Right atrium auricular region (tissue), 2 donors: ENCODE data around the gene CACNG6. TPM values are rescaled to one million over a fixed set of nuclear protein-coding genes. Genes with fewer than 3 reads are reported as not detected.

Experiments used
- DNase-seq: peaks from one replicate; pipeline ENCODE4 v3.0.0-alpha.2; 2019; ENCODE audit warnings: low spot score
- H3K27ac ChIP-seq, 2 donors: fragments of 200-600 bp; sonication (generic); 1 replicate in 1 of 2; 2 replicates in 1 of 2; pipeline ENCODE4 v1.5.1; 2016 to 2019
- H3K27me3 ChIP-seq, 2 donors: fragments of 200-600 bp; sonication (generic); one replicate each; pipeline versions ENCODE4 v1.5.1 to v1.6.0; 2017 to 2019
- H3K36me3 ChIP-seq: fragments of 200-600 bp; sonication (generic); one replicate; pipeline ENCODE4 v1.5.1; 2016
- H3K4me1 ChIP-seq, 2 donors: fragments of 200-600 bp; sonication (generic); one replicate each; pipeline versions ENCODE4 v1.5.1 to v1.6.0; 2017 to 2019
- H3K4me3 ChIP-seq, 2 donors: fragments of 200-600 bp; sonication (generic); 1 replicate in 1 of 2; 2 replicates in 1 of 2; pipeline ENCODE4 v1.5.1; 2017 to 2019; ENCODE audit warnings: mild to moderate bottlenecking in 1 of 2, moderate library complexity in 1 of 2
- H3K9me3 ChIP-seq, 2 donors: fragments of 200-600 bp; sonication (generic); one replicate each; pipeline ENCODE4 v1.5.1; 2019
- CTCF ChIP-seq, 2 donors: fragments of 200-600 bp; sonication (generic); IDR thresholded peaks; one replicate each; pipeline ENCODE4 v1.5.1; 2019; ENCODE audit warnings: antibody characterized with exemption in 2 of 2
- total RNA-seq, 2 donors: library from RNA; depleted of rRNA; stranded (reverse); fragments of >200 nt; gene quantifications; one replicate each; pipeline ENCODE4 v1.1.0, GENCODE V29; 2016

Gene CACNG6
- total RNA-seq, 2 donors from 2014 or later: 0.31 TPM; not detected in 1

GRCh38 chr19:54021363-54021762 lies 29.9 kb downstream of the CACNG6 start:
- Histone ChIP-seq H3K27ac (no peak overlapping the region), H3K4me3 (no peak overlapping the region), H3K27me3 (no peaks in the 10 kb centered on the region), H3K9me3 (no peaks in the 10 kb centered on the region), H3K4me1 (no peaks in the 10 kb centered on the region), H3K36me3 (no peaks in the 10 kb centered on the region)
- no peak for TF ChIP-seq CTCF (IDR thresholded peaks at IDR 0.05)
- DNase-seq: no peak

- no peak for DNase-seq
- H3K27me3 ChIP-seq: no peaks in the 10 kb centered on the region
- no peaks in the 10 kb centered on the region for H3K4me1 ChIP-seq
- no peaks in the 10 kb centered on the region for H3K9me3 ChIP-seq
- H3K36me3 ChIP-seq: no peaks in the 10 kb centered on the region
- no peak overlapping the region for H3K27ac ChIP-seq
- no peak for TF ChIP-seq CTCF (IDR thresholded peaks at IDR 0.05)
- H3K4me3 ChIP-seq: no peak overlapping the region
These were observed 30.5 kb downstream of the CACNG6 start for GRCh38 chr19:54021932-54022331.

GRCh38 chr19:54023191-54023590 lies 31.8 kb downstream of the CACNG6 start:
- Histone ChIP-seq H3K4me1 (no peaks in the 10 kb centered on the region), H3K27me3 (no peaks in the 10 kb centered on the region), H3K27ac (no peak overlapping the region), H3K4me3 (no peak overlapping the region), H3K36me3 (no peaks in the 10 kb centered on the region), H3K9me3 (no peaks in the 10 kb centered on the region)
- DNase-seq: no peak
- no peak for TF ChIP-seq CTCF (IDR thresholded peaks at IDR 0.05)

- TF ChIP-seq CTCF (IDR thresholded peaks at IDR 0.05): no peak
- no peak for DNase-seq
- H3K9me3 ChIP-seq: no peaks in the 10 kb centered on the region
- H3K4me3 ChIP-seq: no peak overlapping the region
- no peak overlapping the region for H3K27ac ChIP-seq
- no peaks in the 10 kb centered on the region for H3K27me3 ChIP-seq
- H3K4me1 ChIP-seq: no peaks in the 10 kb centered on the region
- no peaks in the 10 kb centered on the region for H3K36me3 ChIP-seq
These were observed 33.2 kb downstream of the CACNG6 start for GRCh38 chr19:54024660-54025059.

- H3K36me3 ChIP-seq: no peaks in the 10 kb centered on the region
- no peak for TF ChIP-seq CTCF (IDR thresholded peaks at IDR 0.05)
- H3K27ac ChIP-seq: no peak overlapping the region
- H3K4me3 ChIP-seq: no peak overlapping the region
- no peaks in the 10 kb centered on the region for H3K9me3 ChIP-seq
- no peaks in the 10 kb centered on the region for H3K27me3 ChIP-seq
- no peak for DNase-seq
- H3K4me1 ChIP-seq: no peaks in the 10 kb centered on the region
These were observed 35.2 kb downstream of the CACNG6 start for GRCh38 chr19:54026656-54027055.

- H3K4me3 ChIP-seq: no peak overlapping the region
- no peaks in the 10 kb centered on the region for H3K36me3 ChIP-seq
- no peaks in the 10 kb centered on the region for H3K4me1 ChIP-seq
- TF ChIP-seq CTCF (IDR thresholded peaks at IDR 0.05): no peak
- no peaks in the 10 kb centered on the region for H3K27me3 ChIP-seq
- H3K27ac ChIP-seq: no peak overlapping the region
- no peaks in the 10 kb centered on the region for H3K9me3 ChIP-seq
- DNase-seq: no peak
These were observed 37.9 kb downstream of the CACNG6 start for GRCh38 chr19:54029301-54029700.
